ENCODE data around the gene RMND1.
A peak's percentile ranks its signal among the peaks of the same experiment; 100 is the strongest.

RMND1 gene

GRCh38 chr6:151451417-151451949, 443 bp downstream of the RMND1 start:
- H3K4me3 ChIP-seq (ENCODE audit: low read depth, low read length) = peak overlapping the region; percentile 93
- TF ChIP-seq CTCF (IDR thresholded peaks at IDR 0.05; ENCODE audit: low read depth, low read length) = no peak

- peak overlapping the region; percentile 93 for H3K4me3 ChIP-seq (ENCODE audit: low read depth, low read length)
These were observed 998 bp downstream of the RMND1 start for GRCh38 chr6:151450928-151451327.

- TF ChIP-seq CTCF (IDR thresholded peaks at IDR 0.05; ENCODE audit: low read depth, low read length) = no peak
These were observed 3.3 kb downstream of the RMND1 start for GRCh38 chr6:151448623-151449022.

GRCh38 chr6:151447237-151447636, 4.7 kb downstream of the RMND1 start:
- H3K4me3 ChIP-seq (ENCODE audit: low read depth, low read length) = no peak overlapping the region
- TF ChIP-seq CTCF (IDR thresholded peaks at IDR 0.05; ENCODE audit: low read depth, low read length) = no peak

More at GRCh38 chr6:151448623-151449022, 3.3 kb downstream of the RMND1 start:
- H3K4me3 ChIP-seq (ENCODE audit: low read depth, low read length) = no peak overlapping the region

- no peak overlapping the region for H3K4me3 ChIP-seq (ENCODE audit: low read depth, low read length)
- no peak for TF ChIP-seq CTCF (IDR thresholded peaks at IDR 0.05; ENCODE audit: low read depth, low read length)
These were observed 6.4 kb downstream of the RMND1 start for GRCh38 chr6:151445482-151445881.

GRCh38 chr6:151443911-151444621, 7.9 kb downstream of the RMND1 start:
- no peak for TF ChIP-seq CTCF (IDR thresholded peaks at IDR 0.05; ENCODE audit: low read depth, low read length)
- H3K4me3 ChIP-seq (ENCODE audit: low read depth, low read length) = no peak overlapping the region

GRCh38 chr6:151443454-151443853, 8.5 kb downstream of the RMND1 start:
- no peak for TF ChIP-seq CTCF (IDR thresholded peaks at IDR 0.05; ENCODE audit: low read depth, low read length)
- no peak overlapping the region for H3K4me3 ChIP-seq (ENCODE audit: low read depth, low read length)

- TF ChIP-seq CTCF (IDR thresholded peaks at IDR 0.05; ENCODE audit: low read depth, low read length) = no peak
- H3K4me3 ChIP-seq (ENCODE audit: low read depth, low read length) = no peak overlapping the region
These were observed 9.6 kb downstream of the RMND1 start for GRCh38 chr6:151442371-151442770.

All from WI38 (cell line).